ENCODE data around the gene TMEM183A. TPM values are rescaled to one million over a fixed set of nuclear protein-coding genes. Genes with fewer than 3 reads are reported as not detected.

TMEM183A gene
- total and polyA plus RNA-seq, 9 of the 15 experiments (the other 6 are each of a cell fraction or from before 2014, with no cell fraction given): 23.4 to 190 (median 124) TPM

DNA sequence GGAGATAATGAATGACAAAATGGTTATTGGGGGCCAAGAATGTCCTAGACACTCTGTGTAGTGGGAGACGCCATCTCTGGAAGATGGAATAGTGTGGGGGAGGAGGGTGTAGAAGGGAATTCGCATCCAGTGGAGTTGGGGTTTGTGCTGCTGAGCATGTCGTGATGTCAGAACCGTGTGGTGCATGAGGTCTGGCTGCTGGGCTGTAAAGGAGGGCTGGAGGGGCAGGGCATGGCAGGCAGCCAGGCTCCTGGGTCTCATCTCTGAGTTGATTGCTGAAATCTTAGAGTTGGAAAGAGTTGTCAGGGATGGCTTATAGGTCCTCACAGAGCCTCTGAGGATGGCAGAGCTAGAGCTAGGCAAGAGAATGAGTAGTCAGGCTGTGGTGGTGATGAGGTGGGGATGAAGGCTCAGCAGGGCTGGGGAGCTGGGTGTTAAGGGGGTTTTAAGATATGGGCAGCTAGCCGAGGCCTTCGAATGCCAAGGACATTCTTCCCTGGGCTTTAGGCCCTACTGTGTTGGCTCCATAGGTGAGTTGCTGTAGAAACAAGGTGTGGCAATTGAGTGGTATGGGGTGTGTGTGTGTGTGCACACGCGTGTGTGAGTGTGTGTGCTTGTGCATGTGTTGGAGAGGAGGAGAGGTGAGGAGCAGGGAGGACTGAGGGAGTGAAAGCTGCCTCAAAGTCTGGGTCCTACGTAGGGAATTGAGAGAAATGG is 21.1 kb downstream of the TMEM183A start:
- intact Hi-C loops (cut with micrococcal nuclease): no loop called here
- Histone ChIP-seq H4K20me1 (replicated peaks; ENCODE audit: control insufficient read depth, insufficient read depth, low read length) (0 out of 2 replicates have a peak, but pooled peaks cover 5% of the 10 kb centered on the region), H3K27ac (ENCODE audit: extremely low read depth, low read depth, low read length) (no peak overlapping the region), H3K9me3 (replicated peaks; ENCODE audit: control insufficient read depth, insufficient read depth, low read depth, low read length) (no peaks in the 10 kb centered on the region), H3K4me2 (ENCODE audit: insufficient read depth, low read length) (peak overlapping the region; percentile 97; the same call in 1 of the 2 replicates), H3K27me3 (ENCODE audit: control insufficient read depth in 2 of 2, insufficient read depth in 2 of 2, low read length in 2 of 2) (no peaks in the 10 kb centered on the region; a peak in 1 of 5 replicates), H3K4me3 (no peak overlapping the region), H3K79me2 (ENCODE audit: control insufficient read depth, insufficient read depth, low read length) (no peaks in the 10 kb centered on the region), H3K9ac (ENCODE audit: insufficient read depth in 1 of 2, low read depth in 2 of 2, low read length in 2 of 2) (no peak overlapping the region; a peak in 1 of 4 replicates), H3K9me1 (ENCODE audit: control insufficient read depth, insufficient read depth, low read length) (no peaks in the 10 kb centered on the region), H3K4me1 (replicated peaks in 1 of 2; ENCODE audit: control insufficient read depth in 2 of 2, insufficient read depth in 2 of 2, low read length in 2 of 2) (peaks cover 11 to 27% of the 10 kb centered on the region in 2 experiments; a peak in 4 of 5 replicates), H2AFZ (ENCODE audit: low read depth, low read length) (no peak overlapping the region), H3K36me3 (ENCODE audit: control insufficient read depth, insufficient read depth, low read length) (peaks cover 26% of the 10 kb centered on the region)
- 16% methylated on average over 9 of the region's 9 CpGs for WGBS (ENCODE audit: insufficient coverage, low coverage, missing lambda C conversion rate)
- CTCF ChIA-PET (ENCODE audit: low intra/inter-chr PET ratio): no interaction called here
- in situ Hi-C loops (cut with MboI): no loop called here
- DNase-seq (ENCODE audit: extremely low read depth in 1 of 4, low spot score in 3 of 4) (peak in 1 of 4 experiments; percentile 11), FAIRE-seq (no peak), ATAC-seq (no peak)
- no TSS peak for BruUV-seq (replicated peaks)
- POLR2A ChIA-PET: interaction anchor here (0.6 to 4.5 kb wide), 9 partner anchors 8 to 1131 kb away, joined by 3 to 22 read pairs (median 5); no protein-coding TSS in a partner anchor
- TF ChIP-seq OTX1 (CRISPR knock-in tag; IDR thresholded peaks at IDR 0.05): peak; percentile 60; the same call in 1 of the 2 replicates
- no peak for TF ChIP-seq ZNF197 (CRISPR knock-in tag; IDR thresholded peaks at IDR 0.05; ENCODE audit: low read depth)
- 0 out of 4 replicates have a peak, but pooled peaks of 1 of the 2 experiments have one; percentile 32 for TF ChIP-seq MLLT1 (IDR thresholded peaks at IDR 0.05)
- TF ChIP-seq LCOR (CRISPR knock-in tag; IDR thresholded peaks at IDR 0.05): no peak
- TF ChIP-seq TEAD4 (IDR thresholded peaks at IDR 0.05; ENCODE audit: low read length): no peak
- TF ChIP-seq TEAD4 (CRISPR knock-in tag; IDR thresholded peaks at IDR 0.05; ENCODE audit: borderline replicate concordance): peak; percentile 50; the same call in 1 of the 2 replicates
- TF ChIP-seq RBBP5 (IDR thresholded peaks at IDR 0.05; ENCODE audit: borderline replicate concordance, insufficient read depth, low read length, poor library complexity, severe bottlenecking): peak; percentile 17
- peak; percentile 50 for TF ChIP-seq NFIC (IDR thresholded peaks at IDR 0.05)
- TF ChIP-seq TCF15 (CRISPR knock-in tag; IDR thresholded peaks at IDR 0.05): no peak
